H9 (cell line): ENCODE results near the gene SCUBE2. TPM values are rescaled to one million over a fixed set of nuclear protein-coding genes. Genes with fewer than 3 reads are reported as not detected.
"Not testable (repeated sequence)": the region's sequence is repeated elsewhere in the genome, so short reads cannot be mapped to it uniquely, and the experiment has no call there.

Experiments used
- DNase-seq: peaks from one replicate; pipeline ENCODE4 v3.0.0-alpha.2; 2017
- H2AFZ ChIP-seq: one replicate; pipeline ENCODE4 v1.6.1; 2013; ENCODE audit warnings: mild to moderate bottlenecking, low read length, control low read depth, moderate library complexity
- H2AK5ac ChIP-seq: 2 replicates; pipeline ENCODE4 v1.6.1; 2013; ENCODE audit warnings: low read length, control low read depth, mixed read lengths; ENCODE audit not compliant: insufficient read length
- H2BK120ac ChIP-seq: one replicate; pipeline ENCODE4 v1.6.1; 2013; ENCODE audit warnings: low read depth, mild to moderate bottlenecking, low read length, control low read depth, inconsistent platforms; ENCODE audit not compliant: poor library complexity, severe bottlenecking
- H2BK12ac ChIP-seq: 2 replicates; pipeline ENCODE4 v1.6.1; 2013; ENCODE audit warnings: low read length, control low read depth, mixed read lengths, low read depth; ENCODE audit not compliant: insufficient read length
- H2BK15ac ChIP-seq: 2 replicates; pipeline ENCODE4 v1.6.1; 2013; ENCODE audit warnings: low read depth, low read length, control low read depth
- H2BK20ac ChIP-seq: one replicate; pipeline ENCODE4 v1.6.1; 2013; ENCODE audit warnings: low read depth, mild to moderate bottlenecking, low read length, control low read depth, inconsistent platforms; ENCODE audit not compliant: poor library complexity, severe bottlenecking
- H2BK5ac ChIP-seq: 2 replicates; pipeline ENCODE4 v1.6.1; 2013; ENCODE audit warnings: low read length, control low read depth, mixed read lengths; ENCODE audit not compliant: insufficient read length
- H3K14ac ChIP-seq: 2 replicates; pipeline ENCODE4 v1.6.1; 2013; ENCODE audit warnings: low read length, control low read depth; ENCODE audit not compliant: insufficient read depth
- H3K18ac ChIP-seq: 2 replicates; pipeline ENCODE4 v1.6.1; 2013; ENCODE audit warnings: low read depth, mild to moderate bottlenecking, mixed read lengths, low read length, control low read depth; ENCODE audit not compliant: insufficient read length
- H3K23ac ChIP-seq: 2 replicates; pipeline ENCODE4 v1.6.1; 2013; ENCODE audit warnings: low read length, control low read depth, mixed read lengths, low read depth; ENCODE audit not compliant: insufficient read length
- H3K23me2 ChIP-seq: 2 replicates; pipeline ENCODE4 v1.6.1; 2013; ENCODE audit warnings: low read depth, mild to moderate bottlenecking, mixed read lengths, low read length, control low read depth; ENCODE audit not compliant: insufficient read length, poor library complexity, severe bottlenecking
- H3K27ac ChIP-seq: 2 replicates; pipeline ENCODE4 v1.5.1; 2013; ENCODE audit warnings: low read length, control low read depth, mixed read lengths, low read depth; ENCODE audit not compliant: insufficient read length
- H3K27me3 ChIP-seq: 2 replicates; pipeline ENCODE4 v1.6.1; 2013; ENCODE audit warnings: low read length, control low read depth, inconsistent platforms; ENCODE audit not compliant: insufficient read depth
- H3K4ac ChIP-seq: 2 replicates; pipeline ENCODE4 v1.6.1; 2013; ENCODE audit warnings: low read depth, mild to moderate bottlenecking, control low read depth, inconsistent platforms, low read length, moderate library complexity
- H3K4me1 ChIP-seq: 2 replicates; pipeline ENCODE4 v1.6.1; 2013; ENCODE audit warnings: low read length, control low read depth, inconsistent platforms; ENCODE audit not compliant: insufficient read depth
- H3K4me2 ChIP-seq: 2 replicates; pipeline ENCODE4 v1.6.1; 2013; ENCODE audit warnings: low read length, control low read depth, mixed read lengths; ENCODE audit not compliant: insufficient read length, insufficient read depth
- H3K56ac ChIP-seq: 2 replicates; pipeline ENCODE4 v1.6.1; 2013; ENCODE audit warnings: low read depth, mild to moderate bottlenecking, mixed read lengths, low read length, control low read depth; ENCODE audit not compliant: insufficient read length
- H3K79me1 ChIP-seq: 2 replicates; pipeline ENCODE4 v1.6.1; 2013; ENCODE audit warnings: low read depth, mild to moderate bottlenecking, moderate library complexity, low read length, control low read depth, inconsistent platforms; ENCODE audit not compliant: insufficient read depth, poor library complexity, severe bottlenecking
- H3K79me2 ChIP-seq: 2 replicates; pipeline ENCODE4 v1.6.1; 2013; ENCODE audit warnings: low read length, control low read depth, inconsistent platforms; ENCODE audit not compliant: insufficient read depth
- H3K9ac ChIP-seq: 2 replicates; pipeline ENCODE4 v1.6.1; 2013; ENCODE audit warnings: low read length, control low read depth, mixed read lengths; ENCODE audit not compliant: insufficient read length; ENCODE audit errors: extremely low read depth
- H3K9me3 ChIP-seq: one replicate; pipeline ENCODE4 v1.6.1; 2013; ENCODE audit warnings: low read depth, low read length, inconsistent platforms; ENCODE audit not compliant: control insufficient read depth
- H3T11ph ChIP-seq: one replicate; pipeline ENCODE4 v1.6.1; 2013; ENCODE audit warnings: mild to moderate bottlenecking, low read length, control low read depth, inconsistent platforms
- H4K20me1 ChIP-seq: one replicate; pipeline ENCODE4 v1.6.1; 2013; ENCODE audit not compliant: control insufficient read depth, insufficient read length, insufficient read depth
- H4K5ac ChIP-seq: 2 replicates; pipeline ENCODE4 v1.6.1; 2013; ENCODE audit warnings: low read depth, mild to moderate bottlenecking, mixed read lengths, low read length, control low read depth; ENCODE audit not compliant: insufficient read length
- H4K8ac ChIP-seq: replicated peaks from 2 replicates; pipeline ENCODE4 v1.6.1; 2013; ENCODE audit warnings: low read length, control low read depth, mixed read lengths, low read depth; ENCODE audit not compliant: insufficient read length
- H4K91ac ChIP-seq: 2 replicates; pipeline ENCODE4 v1.6.1; 2013; ENCODE audit warnings: low read depth, mild to moderate bottlenecking, moderate library complexity, mixed read lengths, low read length, control low read depth; ENCODE audit not compliant: insufficient read length
- H3K27ac Mint-ChIP-seq, 3 experiments: 2 replicates in 2 of 3; 3 replicates in 1 of 3; pipeline ENCODE4 v1.8.0; 2020 to 2021; ENCODE audit warnings: mixed read lengths in 3 of 3, mild to moderate bottlenecking in 1 of 3, moderate library complexity in 1 of 3
- H3K27me3 Mint-ChIP-seq: 2 replicates; pipeline ENCODE4 v1.8.0; 2021; ENCODE audit warnings: low read depth, mild to moderate bottlenecking, moderate library complexity, mixed read lengths
- H3K36me3 Mint-ChIP-seq, 3 experiments: 2 replicates in 2 of 3; 3 replicates in 1 of 3; pipeline ENCODE4 v1.8.0; 2020 to 2021; ENCODE audit warnings: low read depth in 3 of 3, mixed read lengths in 3 of 3; ENCODE audit not compliant: insufficient read depth in 1 of 3
- H3K4me1 Mint-ChIP-seq, 2 experiments: 2 replicates each; pipeline ENCODE4 v1.8.0; 2020; ENCODE audit warnings: mixed read lengths in 2 of 2
- H3K4me3 Mint-ChIP-seq, 2 experiments: 2 replicates in 1 of 2; 3 replicates in 1 of 2; pipeline ENCODE4 v1.8.0; 2020 to 2021; ENCODE audit warnings: mild to moderate bottlenecking in 2 of 2, mixed read lengths in 2 of 2, moderate library complexity in 1 of 2
- H3K9me3 Mint-ChIP-seq, 2 experiments: 2 replicates in 1 of 2; 3 replicates in 1 of 2; pipeline ENCODE4 v1.8.0; 2020; ENCODE audit warnings: mild to moderate bottlenecking in 2 of 2, mixed read lengths in 2 of 2, moderate library complexity in 1 of 2
- WGBS: extraction: QIAGEN DNeasy Blood & Tissue Kit; methylation state at CpG from one replicate; pipeline ENCODE4 v1.1.7; 2013; ENCODE audit warnings: missing lambda C conversion rate, low lambda C conversion rate, mixed read lengths; ENCODE audit not compliant: insufficient read length; ENCODE audit errors: extremely low coverage; 5-methylcytosine and 5-hydroxymethylcytosine counted together
- total RNA-seq: library from RNA; stranded (reverse); gene quantifications from 2 replicates; pipeline ENCODE4 v1.2.1, GENCODE V29; 2021
- TF ChIP-seq, protein P1 (sequence below): fragments of 200-600 bp; sonication (generic); conservative IDR thresholded peaks from 3 replicates; pipeline ENCODE4 v1.8.0; 2021; ENCODE audit warnings: antibody characterized with exemption, mild to moderate bottlenecking

SCUBE2 gene
- total RNA-seq, 1 experiment from 2014 or later = 1.6 TPM

DNA sequence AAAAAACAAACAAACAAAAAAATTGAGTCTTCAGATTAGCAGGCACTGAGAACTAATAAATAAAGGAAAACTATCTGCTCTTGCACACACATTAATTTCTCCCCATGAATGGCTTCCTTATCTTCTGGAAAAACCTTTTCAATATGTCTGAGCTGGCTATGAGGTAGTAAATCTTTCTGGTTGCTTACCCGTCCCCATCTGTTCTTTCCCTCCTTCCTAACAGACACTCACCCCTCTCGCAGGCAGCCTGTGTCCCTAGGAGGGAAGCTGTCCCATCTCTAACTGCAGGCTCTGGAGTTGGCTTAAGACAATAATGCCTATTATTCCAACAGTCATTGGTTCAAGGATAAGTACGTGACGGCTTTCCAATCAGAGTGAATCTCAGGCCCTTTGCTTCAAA, 8.2 kb upstream of the SCUBE2 start:
- Histone ChIP-seq H3K9me3 (no peaks in the 10 kb centered on the region), H3K9ac (no peak overlapping the region), H3K4me2 (no peak overlapping the region), H2BK120ac (no peak overlapping the region), H3K27me3 (no peaks in the 10 kb centered on the region), H3K56ac (no peak overlapping the region), H3K4ac (no peak overlapping the region), H3K27ac (no peak overlapping the region), H2BK5ac (no peak overlapping the region), H3K23ac (no peak overlapping the region), H4K20me1 (no peaks in the 10 kb centered on the region), H3K23me2 (no peaks in the 10 kb centered on the region), H3T11ph (no peak overlapping the region), H4K8ac (no peak overlapping the region), H4K5ac (no peak overlapping the region), H2BK15ac (no peak overlapping the region), H3K79me2 (no peaks in the 10 kb centered on the region), H3K4me1 (no peaks in the 10 kb centered on the region), H2AFZ (no peak overlapping the region), H2BK12ac (no peak overlapping the region), H3K18ac (no peak overlapping the region), H3K14ac (no peak overlapping the region), H2AK5ac (no peak overlapping the region), H4K91ac (no peak overlapping the region), H3K79me1 (no peaks in the 10 kb centered on the region), H2BK20ac (no peak overlapping the region)
- Mint-ChIP-seq H3K4me3 (no peak overlapping the region), H3K27me3 (peaks cover 5% of the 10 kb centered on the region; the same call in 1 of the 2 replicates), H3K27ac (no peak overlapping the region), H3K36me3 (peaks cover 0 to 2% (median 0%) of the 10 kb centered on the region in 3 experiments; a peak in 2 of 7 replicates), H3K4me1 (peaks cover 6 to 11% of the 10 kb centered on the region in 2 experiments), H3K9me3 (no peaks in the 10 kb centered on the region)
- WGBS = no CpG with 5 or more reads among the region's 4 CpGs
- TF ChIP-seq, protein P1, sequence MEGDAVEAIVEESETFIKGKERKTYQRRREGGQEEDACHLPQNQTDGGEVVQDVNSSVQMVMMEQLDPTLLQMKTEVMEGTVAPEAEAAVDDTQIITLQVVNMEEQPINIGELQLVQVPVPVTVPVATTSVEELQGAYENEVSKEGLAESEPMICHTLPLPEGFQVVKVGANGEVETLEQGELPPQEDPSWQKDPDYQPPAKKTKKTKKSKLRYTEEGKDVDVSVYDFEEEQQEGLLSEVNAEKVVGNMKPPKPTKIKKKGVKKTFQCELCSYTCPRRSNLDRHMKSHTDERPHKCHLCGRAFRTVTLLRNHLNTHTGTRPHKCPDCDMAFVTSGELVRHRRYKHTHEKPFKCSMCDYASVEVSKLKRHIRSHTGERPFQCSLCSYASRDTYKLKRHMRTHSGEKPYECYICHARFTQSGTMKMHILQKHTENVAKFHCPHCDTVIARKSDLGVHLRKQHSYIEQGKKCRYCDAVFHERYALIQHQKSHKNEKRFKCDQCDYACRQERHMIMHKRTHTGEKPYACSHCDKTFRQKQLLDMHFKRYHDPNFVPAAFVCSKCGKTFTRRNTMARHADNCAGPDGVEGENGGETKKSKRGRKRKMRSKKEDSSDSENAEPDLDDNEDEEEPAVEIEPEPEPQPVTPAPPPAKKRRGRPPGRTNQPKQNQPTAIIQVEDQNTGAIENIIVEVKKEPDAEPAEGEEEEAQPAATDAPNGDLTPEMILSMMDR = no peak
- no peak for DNase-seq

DNA sequence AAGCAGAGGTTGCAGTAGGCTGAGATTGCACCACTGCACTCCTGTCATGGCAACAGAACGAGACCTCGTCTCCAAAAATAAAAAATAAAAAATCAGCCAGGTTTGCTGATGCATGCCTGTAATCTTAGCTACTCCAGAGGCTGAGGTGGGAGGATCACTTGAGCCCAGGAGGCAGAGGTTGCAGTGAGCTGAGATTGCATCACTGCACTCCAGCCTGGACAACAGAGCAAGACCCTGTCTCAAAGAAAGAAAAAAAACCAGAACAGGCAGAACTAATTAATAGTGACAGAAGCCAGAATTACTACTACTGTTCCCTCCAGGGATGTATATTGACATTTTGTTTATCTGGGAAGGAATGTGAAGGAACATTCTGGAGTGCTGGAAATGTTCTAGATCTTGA, 7.1 kb upstream of the SCUBE2 start:
- H3K27ac ChIP-seq, H2BK15ac ChIP-seq, H3K4me3 Mint-ChIP-seq, H3K4ac ChIP-seq, H3K4me1 ChIP-seq, H2BK12ac ChIP-seq, H3K56ac ChIP-seq, H4K5ac ChIP-seq, DNase-seq, H3K14ac ChIP-seq, H3K27ac Mint-ChIP-seq, H2BK120ac ChIP-seq, H3K36me3 Mint-ChIP-seq, H2BK5ac ChIP-seq, H3K79me2 ChIP-seq, H3K27me3 ChIP-seq, H4K8ac ChIP-seq, H3K9me3 ChIP-seq, H2AK5ac ChIP-seq, H2BK20ac ChIP-seq, H4K91ac ChIP-seq, H3K27me3 Mint-ChIP-seq, H3K9me3 Mint-ChIP-seq, H3K18ac ChIP-seq, H4K20me1 ChIP-seq, H2AFZ ChIP-seq, H3K23me2 ChIP-seq, H3K23ac ChIP-seq, H3K79me1 ChIP-seq, H3T11ph ChIP-seq, H3K4me2 ChIP-seq, H3K9ac ChIP-seq: not testable (repeated sequence)
- H3K4me1 Mint-ChIP-seq = peaks cover 6 to 11% of the 10 kb centered on the region in 2 experiments
- no CpG with 5 or more reads among the region's 2 CpGs for WGBS
